GM04504 (cell line): ENCODE results near the gene IL11RA.

Source experiments
- DNase-seq: peaks from one replicate; pipeline ENCODE4 v3.0.0-alpha.2; 2012; ENCODE audit warnings: low read depth

The IL11RA gene

GRCh38 chr9:34651876-34652601, at the start of gene IL11RA:
IL11RA (plus strand) TSS chr9:34652185; CDS start chr9:34655218, 3,033 bp downstream.
- DNase-seq: peak; percentile 82

- DNase-seq: no peak
Observed at GRCh38 chr9:34603610-34604231, 48.3 kb upstream of the IL11RA start.

DNA sequence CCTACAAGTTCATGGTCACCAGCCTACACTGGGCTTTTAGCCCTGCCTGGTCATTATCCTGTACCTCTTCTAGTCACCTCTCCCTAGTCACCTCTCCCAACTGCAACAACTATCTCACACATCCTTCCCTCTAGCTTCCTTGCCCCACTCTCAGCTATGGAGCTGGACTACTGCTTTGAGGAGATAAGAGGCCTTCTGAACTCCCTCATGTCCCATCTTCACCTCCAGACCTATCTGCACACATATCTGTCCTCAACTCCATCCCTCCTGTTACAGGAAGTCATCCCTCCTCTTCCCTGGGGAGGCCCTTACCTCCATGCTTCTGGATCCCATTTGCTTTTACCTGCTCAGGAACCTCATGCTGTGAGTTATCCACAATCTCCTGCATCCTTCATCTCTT, 45.8 kb upstream of the IL11RA start:
- DNase-seq: no peak

DNA sequence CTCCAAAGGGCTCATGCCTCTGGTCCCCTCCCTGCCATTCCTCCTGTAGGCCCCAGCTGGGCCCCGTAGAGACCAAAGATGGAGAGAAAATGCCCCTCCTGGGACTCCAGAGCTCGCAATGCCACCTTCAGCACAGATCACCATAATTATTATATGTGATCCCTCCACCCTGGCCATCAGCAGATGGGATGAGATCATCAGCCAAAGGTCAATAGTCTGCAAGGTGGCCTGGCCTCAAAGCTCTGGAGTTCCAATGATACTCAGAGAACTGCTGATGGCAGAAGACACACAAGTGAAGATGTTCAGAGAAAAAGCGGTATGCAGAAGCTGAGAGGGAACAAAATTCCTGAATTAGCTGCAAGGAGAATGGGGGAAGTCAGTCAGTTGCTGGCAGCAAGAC, 45.1 kb upstream of the IL11RA start:
- no peak for DNase-seq

DNA sequence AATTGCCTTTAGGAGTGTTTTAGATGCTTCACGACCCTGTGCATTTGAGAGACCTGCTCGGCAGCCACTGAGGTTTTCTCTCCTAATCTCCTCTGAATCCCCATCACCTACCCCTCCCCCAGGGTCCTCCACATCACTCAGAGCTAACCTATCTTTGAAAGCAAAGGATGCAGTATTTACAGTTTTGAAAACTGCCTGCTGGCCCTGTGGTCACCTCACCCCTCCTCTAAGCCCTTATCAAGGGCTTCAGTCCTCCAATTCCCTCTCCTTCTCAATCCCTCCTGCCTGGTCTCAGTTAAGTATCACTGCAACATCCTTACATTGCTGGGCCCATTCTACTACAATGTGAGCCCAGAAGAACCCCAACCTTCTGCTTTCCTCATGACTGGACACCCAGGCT, 44.7 kb upstream of the IL11RA start:
- no peak for DNase-seq

GRCh38 chr9:34610434-34611206, 41.4 kb upstream of the IL11RA start:
- DNase-seq: no peak

- DNase-seq: no peak
Observed at GRCh38 chr9:34611251-34611810, 40.7 kb upstream of the IL11RA start.

GRCh38 chr9:34611811-34612787, 39.9 kb upstream of the IL11RA start, which contains the start of gene RPP25L:
RPP25L (minus strand) TSS chr9:34612097; CDS start chr9:34611296, 801 bp downstream.
- peak; percentile 74 for DNase-seq

GRCh38 chr9:34612788-34613390, 39.1 kb upstream of the IL11RA start:
- DNase-seq: peak; percentile 43

DNA sequence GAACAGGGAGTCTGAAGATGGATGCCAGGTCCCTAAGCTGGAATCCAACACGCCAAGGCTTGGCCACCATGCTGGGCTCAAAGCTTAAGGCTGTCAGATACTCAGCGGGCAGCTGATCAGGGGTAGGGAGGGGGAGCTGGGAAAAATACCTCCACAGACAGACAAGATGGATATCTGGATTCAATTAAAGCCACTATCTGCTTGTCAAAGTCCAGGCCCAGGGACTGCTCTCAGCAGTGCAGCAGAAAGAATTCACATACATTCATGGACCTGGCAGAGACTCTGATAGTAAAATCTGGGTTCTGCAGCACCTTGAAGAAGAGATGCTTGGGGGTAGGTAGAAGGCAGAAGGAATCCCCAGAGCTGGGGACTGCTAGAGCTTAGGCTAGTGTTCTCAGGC, 36.9 kb upstream of the IL11RA start:
- DNase-seq: no peak

- DNase-seq: peak; percentile 90
Observed at GRCh38 chr9:34620061-34620994, 31.7 kb upstream of the IL11RA start, which contains the start of gene DCTN3. DCTN3 (minus strand) TSS chr9:34620495; CDS start chr9:34620464, 31 bp downstream.

- no peak for DNase-seq
Observed at GRCh38 chr9:34623374-34624235, 28.4 kb upstream of the IL11RA start.

- no peak for DNase-seq
Observed at GRCh38 chr9:34624475-34625185, 27.4 kb upstream of the IL11RA start.

- no peak for DNase-seq
Observed at GRCh38 chr9:34625186-34625486, 26.8 kb upstream of the IL11RA start.

DNA sequence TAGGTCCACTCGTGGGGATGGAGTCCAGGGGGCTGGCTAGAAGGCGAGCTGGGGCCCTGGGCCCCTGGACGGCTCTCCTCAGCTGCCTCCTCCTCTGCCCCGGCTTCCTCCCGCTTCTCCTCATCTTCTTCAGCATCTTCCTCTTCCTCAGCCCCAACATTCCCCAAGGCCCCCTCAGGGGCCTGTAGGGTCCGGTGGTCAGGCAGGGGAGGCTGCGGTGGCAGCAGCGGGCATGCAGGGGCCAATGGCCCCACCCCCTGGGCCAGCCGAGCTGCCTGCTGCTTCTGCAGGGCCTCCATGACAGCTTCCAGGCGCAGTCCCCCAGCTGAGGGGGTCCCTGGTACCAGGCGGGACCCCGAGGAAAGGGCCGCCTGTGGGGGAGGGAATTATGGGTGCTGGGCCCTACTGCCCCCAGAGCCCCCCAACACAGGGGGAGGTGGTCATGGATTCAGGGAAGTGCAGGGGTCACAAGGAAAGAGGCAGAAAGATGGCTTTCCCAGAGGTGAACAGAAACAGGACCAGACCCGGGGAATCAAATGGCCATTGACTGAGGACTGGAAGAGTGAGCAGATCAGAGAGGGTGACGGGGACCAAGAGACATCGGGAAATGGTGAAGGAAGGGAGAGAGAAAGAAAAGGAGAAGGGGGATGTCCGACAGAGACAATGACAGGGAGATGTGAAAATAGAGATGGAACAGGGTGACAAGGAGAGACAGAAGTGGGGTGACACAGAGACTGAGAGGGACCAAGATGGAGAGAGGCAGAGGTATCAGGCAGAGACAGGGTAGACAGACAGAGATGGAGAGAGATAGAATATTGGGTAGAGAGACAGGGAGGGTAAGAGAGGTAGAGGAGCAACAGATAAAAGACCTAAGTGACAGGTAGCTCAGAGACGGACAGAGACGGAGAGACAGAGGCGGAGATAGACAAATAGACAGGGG, 24.0 kb upstream of the IL11RA start:
- DNase-seq: no peak

GRCh38 chr9:34628656-34629490, 23.1 kb upstream of the IL11RA start, which contains the start of gene ARID3C:
ARID3C (minus strand) TSS chr9:34629066; CDS start chr9:34628014, 1,052 bp downstream.
- DNase-seq: no peak
